HUES48 (cell line): Measurements from ENCODE around the gene C2CD2.

ENCODE experiments used
- H3K27ac ChIP-seq: one replicate; pipeline ENCODE4 v1.7.0; 2013; ENCODE audit warnings: low read depth, low read length, inconsistent platforms
- H3K27me3 ChIP-seq: 2 replicates; pipeline ENCODE4 v1.6.1; 2013; ENCODE audit warnings: mild to moderate bottlenecking, low read length; ENCODE audit not compliant: control insufficient read depth, insufficient read depth
- H3K36me3 ChIP-seq: 2 replicates; pipeline ENCODE4 v1.6.1; 2013; ENCODE audit warnings: low read length; ENCODE audit not compliant: control insufficient read depth, insufficient read depth
- H3K4me1 ChIP-seq: 2 replicates; pipeline ENCODE4 v1.6.1; 2013; ENCODE audit warnings: mild to moderate bottlenecking, low read length; ENCODE audit not compliant: control insufficient read depth, insufficient read depth
- H3K4me3 ChIP-seq: 2 replicates; pipeline ENCODE4 v1.5.1; 2013; ENCODE audit warnings: mild to moderate bottlenecking, low read depth, low read length
- H3K9ac ChIP-seq: 2 replicates; pipeline ENCODE4 v1.6.1; 2013; ENCODE audit warnings: mild to moderate bottlenecking, low read depth, low read length, moderate library complexity
- H3K9me3 ChIP-seq: 2 replicates; pipeline ENCODE4 v1.6.1; 2013; ENCODE audit warnings: low read length; ENCODE audit not compliant: control insufficient read depth, insufficient read depth

C2CD2 gene

GRCh38 chr21:41897047-41897669 lies 56.7 kb downstream of the C2CD2 start:
- Histone ChIP-seq H3K27me3 (no peaks in the 10 kb centered on the region), H3K9ac (no peak overlapping the region), H3K27ac (no peak overlapping the region), H3K4me3 (no peak overlapping the region), H3K4me1 (peaks cover 35% of the 10 kb centered on the region), H3K36me3 (0 out of 2 replicates have a peak, but pooled peaks cover 6% of the 10 kb centered on the region), H3K9me3 (no peaks in the 10 kb centered on the region)

GRCh38 chr21:41895643-41896493 lies 58.0 kb downstream of the C2CD2 start:
- H3K4me1 ChIP-seq: peaks cover 35% of the 10 kb centered on the region

GRCh38 chr21:41894922-41895557 lies 58.8 kb downstream of the C2CD2 start:
- Histone ChIP-seq H3K27me3 (no peaks in the 10 kb centered on the region), H3K4me3 (no peak overlapping the region), H3K9me3 (no peaks in the 10 kb centered on the region), H3K9ac (no peak overlapping the region), H3K4me1 (peaks cover 35% of the 10 kb centered on the region), H3K27ac (no peak overlapping the region), H3K36me3 (no peaks in the 10 kb centered on the region)

More at GRCh38 chr21:41895643-41896493, 58.0 kb downstream of the C2CD2 start:
- Histone ChIP-seq H3K4me3 (no peak overlapping the region), H3K27ac (no peak overlapping the region), H3K9ac (no peak overlapping the region), H3K36me3 (no peaks in the 10 kb centered on the region), H3K27me3 (no peaks in the 10 kb centered on the region), H3K9me3 (no peaks in the 10 kb centered on the region)

- H3K9ac ChIP-seq: no peak overlapping the region
- no peaks in the 10 kb centered on the region for H3K27me3 ChIP-seq
- peaks cover 35% of the 10 kb centered on the region for H3K4me1 ChIP-seq
- no peaks in the 10 kb centered on the region for H3K36me3 ChIP-seq
- no peaks in the 10 kb centered on the region for H3K9me3 ChIP-seq
- H3K27ac ChIP-seq: no peak overlapping the region
- no peak overlapping the region for H3K4me3 ChIP-seq
Measured at GRCh38 chr21:41894511-41894910, 59.3 kb downstream of the C2CD2 start.

- H3K36me3 ChIP-seq: no peaks in the 10 kb centered on the region
- no peak overlapping the region for H3K4me3 ChIP-seq
- peaks cover 26% of the 10 kb centered on the region for H3K4me1 ChIP-seq
- no peaks in the 10 kb centered on the region for H3K9me3 ChIP-seq
- H3K27ac ChIP-seq: no peak overlapping the region
- H3K27me3 ChIP-seq: no peaks in the 10 kb centered on the region
- H3K9ac ChIP-seq: no peak overlapping the region
Measured at GRCh38 chr21:41892726-41893125, 61.1 kb downstream of the C2CD2 start.

GRCh38 chr21:41891132-41891531 lies 62.7 kb downstream of the C2CD2 start:
- no peak overlapping the region for H3K4me3 ChIP-seq
- H3K27me3 ChIP-seq: no peaks in the 10 kb centered on the region
- H3K9me3 ChIP-seq: no peaks in the 10 kb centered on the region
- no peak overlapping the region for H3K9ac ChIP-seq
- no peaks in the 10 kb centered on the region for H3K36me3 ChIP-seq
- no peak overlapping the region for H3K27ac ChIP-seq
- peaks cover 10% of the 10 kb centered on the region for H3K4me1 ChIP-seq

- Histone ChIP-seq H3K9me3 (no peaks in the 10 kb centered on the region), H3K36me3 (no peaks in the 10 kb centered on the region), H3K27ac (no peak overlapping the region), H3K9ac (no peak overlapping the region), H3K27me3 (no peaks in the 10 kb centered on the region), H3K4me3 (no peak overlapping the region), H3K4me1 (peaks cover 5% of the 10 kb centered on the region)
Measured at GRCh38 chr21:41890355-41890754, 63.5 kb downstream of the C2CD2 start.

GRCh38 chr21:41888749-41889376 lies 65.0 kb downstream of the C2CD2 start:
- peaks cover 8% of the 10 kb centered on the region for H3K4me1 ChIP-seq
- H3K27ac ChIP-seq: no peak overlapping the region
- H3K9me3 ChIP-seq: no peaks in the 10 kb centered on the region
- H3K4me3 ChIP-seq: no peak overlapping the region
- H3K9ac ChIP-seq: no peak overlapping the region
- no peaks in the 10 kb centered on the region for H3K36me3 ChIP-seq
- H3K27me3 ChIP-seq: no peaks in the 10 kb centered on the region

- Histone ChIP-seq H3K27me3 (no peaks in the 10 kb centered on the region), H3K9ac (no peak overlapping the region), H3K9me3 (no peaks in the 10 kb centered on the region), H3K4me3 (no peak overlapping the region), H3K4me1 (peaks cover 8% of the 10 kb centered on the region), H3K36me3 (no peaks in the 10 kb centered on the region), H3K27ac (no peak overlapping the region)
Measured at GRCh38 chr21:41887667-41888066, 66.2 kb downstream of the C2CD2 start.

GRCh38 chr21:41886328-41886727 lies 67.5 kb downstream of the C2CD2 start:
- Histone ChIP-seq H3K9me3 (no peaks in the 10 kb centered on the region), H3K4me1 (peaks cover 8% of the 10 kb centered on the region), H3K4me3 (no peak overlapping the region), H3K9ac (no peak overlapping the region), H3K36me3 (no peaks in the 10 kb centered on the region), H3K27me3 (no peaks in the 10 kb centered on the region), H3K27ac (no peak overlapping the region)
